ENCODE data around the gene RABL6. TPM values are rescaled to one million over a fixed set of nuclear protein-coding genes. Genes with fewer than 3 reads are reported as not detected.

RABL6 gene
- total RNA-seq, 1 donor from 2014 or later = 71.2 TPM

DNA sequence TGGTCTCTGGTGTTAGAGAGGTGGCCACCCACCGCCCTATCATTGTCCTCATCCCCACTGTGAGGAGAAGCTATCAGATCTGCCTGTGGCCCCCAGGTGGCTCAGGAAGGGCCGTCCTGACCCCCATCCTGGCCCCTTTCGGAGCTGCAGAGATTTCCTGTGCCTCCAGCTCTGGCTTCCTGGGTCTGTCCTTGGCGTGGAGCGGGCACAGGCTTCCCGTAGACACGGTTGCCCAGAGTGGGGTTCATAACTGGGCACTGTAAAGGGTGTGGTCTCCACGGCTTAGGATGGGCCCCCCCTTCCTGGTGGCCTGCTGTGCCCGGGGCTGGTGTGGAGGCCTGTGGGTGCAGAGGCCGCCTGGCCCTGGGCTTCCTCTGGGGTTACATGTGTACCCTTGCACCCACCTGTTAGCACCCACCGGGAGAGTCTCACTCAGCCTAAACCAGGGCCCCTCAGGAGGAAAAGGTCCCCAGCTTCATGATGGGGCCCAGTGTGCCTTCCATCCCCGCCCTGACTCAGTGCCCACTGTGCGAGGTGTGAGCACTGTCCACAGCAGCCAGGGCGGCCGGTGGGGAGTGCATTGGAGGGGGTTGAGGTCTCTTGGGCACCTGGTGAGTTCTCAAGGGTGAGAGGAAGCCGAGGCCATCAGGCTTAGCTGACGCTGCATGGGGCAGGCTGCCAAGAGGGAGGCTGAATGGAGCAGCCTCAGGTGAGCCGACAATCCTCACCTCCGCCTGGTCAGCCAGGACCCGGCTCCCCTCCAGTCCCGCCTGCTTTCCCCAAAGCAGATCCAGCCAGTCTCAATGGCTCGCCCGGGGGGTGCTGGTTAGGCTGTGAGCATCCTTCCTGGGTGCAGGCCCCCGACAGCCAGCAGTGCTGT, 19.2 kb downstream of the RABL6 start:
- no peak overlapping the region for H3K27ac Mint-ChIP-seq
- Histone ChIP-seq H3K27ac (no peak overlapping the region), H3K9me3 (ENCODE audit: low read depth) (no peaks in the 10 kb centered on the region), H4K20me1 (ENCODE audit: low read depth) (peaks cover 36% of the 10 kb centered on the region), H3K27me3 (no peaks in the 10 kb centered on the region), H3K4me3 (no peak overlapping the region), H3K4me2 (no peak overlapping the region), H3K79me2 (ENCODE audit: low read depth) (peaks cover 8% of the 10 kb centered on the region), H3K36me3 (no peaks in the 10 kb centered on the region), H3K4me1 (peaks cover under 1% of the 10 kb centered on the region), H3K9ac (no peak overlapping the region), H2AFZ (replicated peaks) (no peak overlapping the region), H3F3A (ENCODE audit: low read depth) (no peaks in the 10 kb centered on the region)
- H3K9me3 Mint-ChIP-seq = no peaks in the 10 kb centered on the region
- no peak overlapping the region for H3K4me3 Mint-ChIP-seq
- H3K27me3 Mint-ChIP-seq (ENCODE audit: insufficient read depth, low read depth) = peaks cover 6% of the 10 kb centered on the region
- DNase-seq (ENCODE audit: low spot score) = no peak
- H3K36me3 Mint-ChIP-seq = peaks cover 8% of the 10 kb centered on the region
- H3K4me1 Mint-ChIP-seq = peaks cover 2% of the 10 kb centered on the region
- TF ChIP-seq, protein P1, sequence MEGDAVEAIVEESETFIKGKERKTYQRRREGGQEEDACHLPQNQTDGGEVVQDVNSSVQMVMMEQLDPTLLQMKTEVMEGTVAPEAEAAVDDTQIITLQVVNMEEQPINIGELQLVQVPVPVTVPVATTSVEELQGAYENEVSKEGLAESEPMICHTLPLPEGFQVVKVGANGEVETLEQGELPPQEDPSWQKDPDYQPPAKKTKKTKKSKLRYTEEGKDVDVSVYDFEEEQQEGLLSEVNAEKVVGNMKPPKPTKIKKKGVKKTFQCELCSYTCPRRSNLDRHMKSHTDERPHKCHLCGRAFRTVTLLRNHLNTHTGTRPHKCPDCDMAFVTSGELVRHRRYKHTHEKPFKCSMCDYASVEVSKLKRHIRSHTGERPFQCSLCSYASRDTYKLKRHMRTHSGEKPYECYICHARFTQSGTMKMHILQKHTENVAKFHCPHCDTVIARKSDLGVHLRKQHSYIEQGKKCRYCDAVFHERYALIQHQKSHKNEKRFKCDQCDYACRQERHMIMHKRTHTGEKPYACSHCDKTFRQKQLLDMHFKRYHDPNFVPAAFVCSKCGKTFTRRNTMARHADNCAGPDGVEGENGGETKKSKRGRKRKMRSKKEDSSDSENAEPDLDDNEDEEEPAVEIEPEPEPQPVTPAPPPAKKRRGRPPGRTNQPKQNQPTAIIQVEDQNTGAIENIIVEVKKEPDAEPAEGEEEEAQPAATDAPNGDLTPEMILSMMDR (IDR thresholded peaks at IDR 0.05) = no peak
- TF ChIP-seq EZH2phosphoT487 (IDR thresholded peaks at IDR 0.05) (no peak), EZH2 (IDR thresholded peaks at IDR 0.05) (no peak)

DNA sequence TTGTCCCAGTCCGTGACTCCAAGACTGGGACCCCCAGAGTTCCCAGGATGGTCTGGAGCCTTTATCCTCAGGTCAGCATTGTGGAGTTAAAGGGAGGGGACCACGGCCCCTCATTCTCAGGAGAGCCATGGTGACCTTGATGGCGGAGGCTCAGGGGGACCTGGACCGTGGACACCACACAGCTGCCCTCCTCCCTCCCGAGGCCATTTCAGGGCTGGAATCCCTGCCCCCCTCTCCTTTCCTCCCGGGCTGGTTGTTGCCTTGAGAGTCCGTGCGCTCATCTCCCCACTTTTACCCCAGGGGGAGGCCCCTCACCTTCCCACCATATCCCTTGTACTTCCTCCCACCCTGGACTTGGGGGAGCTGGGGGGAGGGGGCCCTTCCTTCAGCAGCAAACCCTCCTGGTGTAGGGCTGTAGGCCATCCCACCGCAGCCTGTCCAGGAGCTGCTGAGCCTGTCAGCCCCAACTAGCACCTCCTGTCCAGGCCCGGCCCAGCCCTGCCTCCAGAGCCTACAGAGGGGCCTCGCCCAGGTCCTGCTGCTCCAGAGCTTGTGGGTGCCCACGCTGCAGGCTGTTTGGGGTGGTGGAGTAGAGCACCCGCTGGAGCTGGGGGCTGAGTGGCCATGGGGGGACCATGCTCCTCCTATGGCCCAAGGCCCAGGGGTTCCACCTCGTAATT, 20.2 kb downstream of the RABL6 start:
- Mint-ChIP-seq H3K36me3 (peaks cover 10% of the 10 kb centered on the region), H3K27me3 (ENCODE audit: insufficient read depth, low read depth) (peaks cover 8% of the 10 kb centered on the region), H3K4me3 (no peak overlapping the region), H3K4me1 (peaks cover 2% of the 10 kb centered on the region), H3K27ac (no peak overlapping the region), H3K9me3 (no peaks in the 10 kb centered on the region)
- Histone ChIP-seq H3K79me2 (ENCODE audit: low read depth) (peaks cover 6% of the 10 kb centered on the region), H4K20me1 (ENCODE audit: low read depth) (peaks cover 27% of the 10 kb centered on the region), H2AFZ (replicated peaks) (no peak overlapping the region), H3K27ac (no peak overlapping the region), H3K4me1 (no peaks in the 10 kb centered on the region), H3K9me3 (ENCODE audit: low read depth) (no peaks in the 10 kb centered on the region), H3K27me3 (no peaks in the 10 kb centered on the region), H3K4me2 (no peak overlapping the region), H3K9ac (no peak overlapping the region), H3K36me3 (no peaks in the 10 kb centered on the region), H3K4me3 (no peak overlapping the region), H3F3A (ENCODE audit: low read depth) (no peaks in the 10 kb centered on the region)
- TF ChIP-seq EZH2phosphoT487 (IDR thresholded peaks at IDR 0.05) = no peak
- no peak for TF ChIP-seq EZH2 (IDR thresholded peaks at IDR 0.05)
- TF ChIP-seq, protein P1 (IDR thresholded peaks at IDR 0.05) = no peak
- no peak for DNase-seq (ENCODE audit: low spot score)

DNA sequence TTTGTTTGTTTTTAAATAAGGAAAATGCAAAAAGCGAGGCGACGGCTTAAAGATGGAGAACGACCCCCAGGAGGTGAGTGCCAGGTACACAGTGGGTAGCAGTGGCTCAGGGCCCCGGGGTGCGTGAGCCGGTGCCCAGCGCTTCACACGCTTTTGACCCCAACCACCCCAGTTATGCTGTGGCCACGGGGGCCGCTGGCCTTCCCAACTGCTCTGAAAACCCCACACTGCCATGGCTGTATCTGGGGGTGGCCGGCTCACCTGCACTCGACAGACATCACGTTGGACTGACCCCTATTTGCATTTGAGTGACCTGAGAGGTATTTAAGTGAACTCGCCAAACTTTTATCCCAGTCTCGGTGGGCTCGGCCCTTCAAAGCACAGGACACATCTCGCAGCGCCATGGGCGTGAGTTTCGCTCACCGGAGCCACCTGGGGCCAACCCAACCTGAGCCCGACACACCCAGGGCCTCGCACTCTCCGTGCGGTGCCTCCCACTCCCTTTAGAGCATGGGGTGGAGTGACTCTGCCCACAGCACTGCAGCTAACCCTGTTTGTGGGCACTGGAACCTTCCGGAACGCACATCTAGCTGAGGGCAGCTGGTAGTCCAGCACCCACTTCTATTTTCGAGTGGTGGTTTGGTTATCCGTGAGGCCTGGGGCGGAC, 20.9 kb downstream of the RABL6 start:
- Histone ChIP-seq H3K27ac (no peak overlapping the region), H3K27me3 (no peaks in the 10 kb centered on the region), H3K4me1 (no peaks in the 10 kb centered on the region), H3K4me2 (no peak overlapping the region), H2AFZ (replicated peaks) (no peak overlapping the region), H3K9ac (no peak overlapping the region), H3K4me3 (no peak overlapping the region), H3K36me3 (no peaks in the 10 kb centered on the region), H4K20me1 (ENCODE audit: low read depth) (peaks cover 21% of the 10 kb centered on the region), H3F3A (ENCODE audit: low read depth) (no peaks in the 10 kb centered on the region), H3K79me2 (ENCODE audit: low read depth) (peaks cover under 1% of the 10 kb centered on the region), H3K9me3 (ENCODE audit: low read depth) (no peaks in the 10 kb centered on the region)
- Mint-ChIP-seq H3K27ac (no peak overlapping the region), H3K4me3 (no peak overlapping the region), H3K36me3 (peaks cover 7% of the 10 kb centered on the region), H3K4me1 (peaks cover 2% of the 10 kb centered on the region), H3K27me3 (ENCODE audit: insufficient read depth, low read depth) (peaks cover 8% of the 10 kb centered on the region), H3K9me3 (no peaks in the 10 kb centered on the region)
- TF ChIP-seq EZH2 (IDR thresholded peaks at IDR 0.05) (no peak), EZH2phosphoT487 (IDR thresholded peaks at IDR 0.05) (no peak)
- TF ChIP-seq, protein P1 (IDR thresholded peaks at IDR 0.05) = no peak
- DNase-seq (ENCODE audit: low spot score) = no peak

All from neural progenitor cell (in vitro differentiated cells).